Neural cell (in vitro differentiated cells): ENCODE measurements around the gene PTPRD. TPM values are rescaled to one million over a fixed set of nuclear protein-coding genes. Genes with fewer than 3 reads are reported as not detected.

Source experiments
- H2AFZ ChIP-seq: fragments of 200-600, 300-800 bp; sonication (generic), shearing (Covaris generic); 2 replicates; pipeline ENCODE4 v1.6.0; 2014; ENCODE audit warnings: low read depth, mild to moderate bottlenecking, antibody characterized with exemption, low read length, moderate library complexity
- H3F3A ChIP-seq: fragments of 200-600 bp; shearing (Covaris generic); 2 replicates; pipeline ENCODE4 v1.6.1; 2016; ENCODE audit warnings: mild to moderate bottlenecking, moderate library complexity, mixed read lengths, antibody characterized with exemption, low read length; ENCODE audit not compliant: insufficient read depth, poor library complexity, severe bottlenecking
- H3K27ac ChIP-seq: fragments of 200-600, 300-800 bp; sonication (generic), shearing (Covaris generic); 2 replicates; pipeline ENCODE4 v1.5.1; 2014; ENCODE audit warnings: mild to moderate bottlenecking, low read length, moderate library complexity
- H3K27me3 ChIP-seq: fragments of 300-800, 200-600 bp; sonication (generic), shearing (Covaris generic); 2 replicates; pipeline ENCODE4 v1.6.0; 2014; ENCODE audit warnings: mild to moderate bottlenecking, low read depth, low read length, moderate library complexity; ENCODE audit not compliant: insufficient read depth
- H3K36me3 ChIP-seq: fragments of 300-800, 200-600 bp; sonication (generic), shearing (Covaris generic); 2 replicates; pipeline ENCODE4 v1.5.1; 2014; ENCODE audit warnings: mild to moderate bottlenecking, antibody characterized with exemption, low read length, moderate library complexity; ENCODE audit not compliant: insufficient read depth
- H3K4me2 ChIP-seq: fragments of 300-800, 200-600 bp; sonication (generic), shearing (Covaris generic); 2 replicates; pipeline ENCODE4 v1.6.0; 2014; ENCODE audit warnings: mild to moderate bottlenecking, low read length
- H3K4me3 ChIP-seq: fragments of 300-800, 200-600 bp; sonication (generic), shearing (Covaris generic); 2 replicates; pipeline ENCODE4 v1.5.1; 2014; ENCODE audit warnings: mild to moderate bottlenecking, low read length, moderate library complexity
- H3K79me2 ChIP-seq: fragments of 200-600 bp; shearing (Covaris generic); replicated peaks from 2 replicates; pipeline ENCODE4 v1.6.0; 2014; ENCODE audit warnings: mild to moderate bottlenecking, low read length, moderate library complexity; ENCODE audit not compliant: insufficient read depth
- H3K9ac ChIP-seq: fragments of 300-800, 200-600 bp; sonication (generic), shearing (Covaris generic); 2 replicates; pipeline ENCODE4 v1.6.1; 2016; ENCODE audit warnings: mild to moderate bottlenecking, low read length, mixed read lengths
- H3K9me2 ChIP-seq: fragments of 200-600 bp; shearing (Covaris generic); 2 replicates; pipeline ENCODE4 v1.6.1; 2016; ENCODE audit warnings: mild to moderate bottlenecking, low read length, mixed read lengths; ENCODE audit not compliant: insufficient read depth
- H3K9me3 ChIP-seq: fragments of 200-600, 300-800 bp; sonication (generic), shearing (Covaris generic); 2 replicates; pipeline ENCODE4 v1.6.1; 2016; ENCODE audit warnings: mild to moderate bottlenecking, mixed run types, low read length, moderate library complexity, mixed read lengths
- H4K20me1 ChIP-seq: fragments of 200-600 bp; shearing (Covaris generic); 2 replicates; pipeline ENCODE4 v1.6.1; 2016; ENCODE audit warnings: mild to moderate bottlenecking, mixed run types; ENCODE audit not compliant: insufficient read depth
- CTCF ChIP-seq: fragments of 450-650 bp; IDR thresholded peaks from 2 replicates; pipeline ENCODE4 v1.5.1; 2014; ENCODE audit warnings: antibody characterized with exemption, mild to moderate bottlenecking, moderate library complexity; ENCODE audit not compliant: poor library complexity, severe bottlenecking
- EP300 ChIP-seq: fragments of 450-650 bp; conservative IDR thresholded peaks from 2 replicates; pipeline ENCODE4 v1.6.1; 2014; ENCODE audit warnings: antibody characterized with exemption, mild to moderate bottlenecking, moderate library complexity; ENCODE audit not compliant: poor library complexity, severe bottlenecking
- EZH2 ChIP-seq: fragments of 200-600, 300-800 bp; shearing (Covaris generic), sonication (generic); IDR thresholded peaks from 2 replicates; pipeline ENCODE4 v1.6.1; 2014; ENCODE audit warnings: antibody characterized with exemption, low read length, borderline replicate concordance, mild to moderate bottlenecking; ENCODE audit not compliant: insufficient read depth, poor library complexity, severe bottlenecking
- POLR2AphosphoS5 ChIP-seq: IDR thresholded peaks from 2 replicates; pipeline ENCODE4 v1.6.1; 2012
- RAD21 ChIP-seq: fragments of 450-650 bp; conservative IDR thresholded peaks from 2 replicates; pipeline ENCODE4 v1.6.1; 2014; ENCODE audit warnings: antibody characterized with exemption, mild to moderate bottlenecking, moderate library complexity
- REST ChIP-seq: IDR thresholded peaks from 2 replicates; pipeline ENCODE4 v1.6.1; 2012; ENCODE audit warnings: borderline replicate concordance
- SMC3 ChIP-seq: fragments of 450-650 bp; conservative IDR thresholded peaks from 2 replicates; pipeline ENCODE4 v1.6.1; 2014; ENCODE audit warnings: antibody characterized with exemption, mild to moderate bottlenecking, moderate library complexity; ENCODE audit not compliant: poor library complexity
- TAF1 ChIP-seq: IDR thresholded peaks from 2 replicates; pipeline ENCODE4 v1.6.1; 2012; ENCODE audit warnings: low read depth
- polyA plus RNA-seq: library from polyadenylated mRNA; depleted of rRNA; stranded (reverse); fragments of >200 nt; gene quantifications from 2 replicates; pipeline ENCODE4 v1.2.3, GENCODE V29; 2014

PTPRD gene
- polyA plus RNA-seq, 1 donor from 2014 or later, result 143 TPM

- H3K9me3 ChIP-seq, result no peaks in the 10 kb centered on the region
- no peak overlapping the region for H3K9ac ChIP-seq
- no peaks in the 10 kb centered on the region for H3K9me2 ChIP-seq
- H3K36me3 ChIP-seq, result no peaks in the 10 kb centered on the region
- no peak overlapping the region for H3K4me3 ChIP-seq
- no peaks in the 10 kb centered on the region for H4K20me1 ChIP-seq
- H3F3A ChIP-seq, result no peaks in the 10 kb centered on the region
- H3K4me2 ChIP-seq, result no peak overlapping the region
- no peak overlapping the region for H3K27ac ChIP-seq
- TF ChIP-seq REST (no peak), EP300 (no peak), RAD21 (no peak), SMC3 (no peak)
- no peaks in the 10 kb centered on the region for H3K27me3 ChIP-seq
- H3K79me2 ChIP-seq, result no peaks in the 10 kb centered on the region
- no peak overlapping the region for H2AFZ ChIP-seq
Measured at GRCh38 chr9:10523164-10523563, 89.6 kb downstream of the PTPRD start.

- no peaks in the 10 kb centered on the region for H3K27me3 ChIP-seq
- no peaks in the 10 kb centered on the region for H4K20me1 ChIP-seq
- TF ChIP-seq REST (no peak), EZH2 (no peak)
- no peak overlapping the region for H3K9ac ChIP-seq
- no peak overlapping the region for H3K4me3 ChIP-seq
- no peak overlapping the region for H2AFZ ChIP-seq
- no peak overlapping the region for H3K27ac ChIP-seq
- H3K9me2 ChIP-seq, result no peaks in the 10 kb centered on the region
- H3K36me3 ChIP-seq, result no peaks in the 10 kb centered on the region
- no peaks in the 10 kb centered on the region for H3F3A ChIP-seq
- no peak overlapping the region for H3K4me2 ChIP-seq
- H3K79me2 ChIP-seq, result no peaks in the 10 kb centered on the region
- no peaks in the 10 kb centered on the region for H3K9me3 ChIP-seq
Measured at GRCh38 chr9:10512144-10512543, 100.7 kb downstream of the PTPRD start.

- Histone ChIP-seq H3K4me2 (no peak overlapping the region), H3K9me3 (no peaks in the 10 kb centered on the region), H4K20me1 (no peaks in the 10 kb centered on the region), H3K4me3 (no peak overlapping the region), H3K27ac (no peak overlapping the region), H2AFZ (no peak overlapping the region), H3F3A (no peaks in the 10 kb centered on the region), H3K9ac (no peak overlapping the region), H3K27me3 (no peaks in the 10 kb centered on the region), H3K36me3 (no peaks in the 10 kb centered on the region), H3K9me2 (no peaks in the 10 kb centered on the region), H3K79me2 (no peaks in the 10 kb centered on the region)
- no peak for TF ChIP-seq TAF1
- TF ChIP-seq EZH2, result no peak
- TF ChIP-seq EP300, result no peak
- no peak for TF ChIP-seq REST
- TF ChIP-seq POLR2AphosphoS5, result no peak
- no peak for TF ChIP-seq RAD21
- TF ChIP-seq CTCF, result no peak
Measured at GRCh38 chr9:10488937-10489336, 123.9 kb downstream of the PTPRD start.
